Liver (tissue), 9 donors: ENCODE results near the gene WIPI1. TPM values are rescaled to one million over a fixed set of nuclear protein-coding genes. Genes with fewer than 3 reads are reported as not detected.

ENCODE experiments used
- DNase-seq: peaks from one replicate; pipeline ENCODE4 v3.0.0-alpha.2; 2017; ENCODE audit warnings: low spot score
- H3K27ac ChIP-seq, 2 donors: one replicate each; pipeline ENCODE4 v1.7.0; 2013; ENCODE audit warnings: inconsistent platforms in 2 of 2, low read length in 2 of 2, control low read depth in 1 of 2, low read depth in 1 of 2, mild to moderate bottlenecking in 1 of 2
- H3K27me3 ChIP-seq, 4 donors: one replicate each; pipeline versions ENCODE4 v1.6.1 to v1.7.0; 2013; ENCODE audit warnings: low read length in 3 of 4, inconsistent platforms in 1 of 4, mild to moderate bottlenecking in 1 of 4, moderate library complexity in 1 of 4; ENCODE audit not compliant: control insufficient read depth in 4 of 4, insufficient read depth in 4 of 4
- H3K36me3 ChIP-seq, 4 donors: one replicate each; pipeline versions ENCODE4 v1.6.1 to v1.7.0; 2013; ENCODE audit warnings: low read length in 3 of 4, mild to moderate bottlenecking in 3 of 4, low read depth in 1 of 4, moderate library complexity in 1 of 4; ENCODE audit not compliant: control insufficient read depth in 4 of 4, insufficient read depth in 3 of 4
- H3K4me1 ChIP-seq, 4 donors: one replicate each; pipeline versions ENCODE4 v1.6.1 to v1.7.0; 2013; ENCODE audit warnings: low read length in 3 of 4, mild to moderate bottlenecking in 3 of 4, moderate library complexity in 1 of 4; ENCODE audit not compliant: control insufficient read depth in 4 of 4, insufficient read depth in 4 of 4
- H3K4me3 ChIP-seq, 3 donors: one replicate each; pipeline versions ENCODE4 v1.6.1 to v1.7.0; 2013; ENCODE audit warnings: low read length in 3 of 3, control low read depth in 1 of 3, low read depth in 1 of 3, mild to moderate bottlenecking in 1 of 3
- H3K9ac ChIP-seq, 2 donors: one replicate each; pipeline ENCODE4 v1.7.0; 2013; ENCODE audit warnings: low read length in 2 of 2, mild to moderate bottlenecking in 2 of 2, moderate library complexity in 2 of 2, control low read depth in 1 of 2, low read depth in 1 of 2
- H3K9me3 ChIP-seq, 4 donors: one replicate each; pipeline versions ENCODE4 v1.6.1 to v1.7.0; 2013; ENCODE audit warnings: low read length in 3 of 4; ENCODE audit not compliant: control insufficient read depth in 4 of 4
- ATF3 ChIP-seq: IDR thresholded peaks from 2 replicates; pipeline ENCODE4 v1.6.1; 2016; ENCODE audit warnings: antibody characterized with exemption
- CTCF ChIP-seq: fragments of 150-350 bp; IDR thresholded peaks from 2 replicates; pipeline ENCODE4 v1.5.1; 2017; ENCODE audit warnings: improper control_type of control experiment, low read depth, low read length; ENCODE audit not compliant: missing input control
- EGR1 ChIP-seq, 2 donors: IDR thresholded peaks; 2 replicates each; pipeline ENCODE4 v1.6.1; 2016 to 2018; ENCODE audit warnings: antibody characterized with exemption in 2 of 2, low read depth in 2 of 2
- FOXA1 ChIP-seq: IDR thresholded peaks from 2 replicates; pipeline ENCODE4 v1.6.1; 2016; ENCODE audit warnings: antibody characterized with exemption
- FOXA2 ChIP-seq: IDR thresholded peaks from 2 replicates; pipeline ENCODE4 v1.6.1; 2016; ENCODE audit warnings: antibody characterized with exemption
- GABPA ChIP-seq, 2 donors: IDR thresholded peaks in 1 of 2; conservative IDR thresholded peaks in 1 of 2; 2 replicates each; pipeline ENCODE4 v1.6.1; 2016; ENCODE audit warnings: antibody characterized with exemption in 2 of 2, mild to moderate bottlenecking in 1 of 2, moderate library complexity in 1 of 2
- HNF4A ChIP-seq, 2 donors: conservative IDR thresholded peaks; 2 replicates each; pipeline ENCODE4 v1.6.1; 2016; ENCODE audit warnings: antibody characterized with exemption in 2 of 2, mild to moderate bottlenecking in 2 of 2
- HNF4G ChIP-seq: IDR thresholded peaks from 2 replicates; pipeline ENCODE4 v1.6.1; 2016; ENCODE audit warnings: antibody characterized with exemption
- JUND ChIP-seq, 2 donors: IDR thresholded peaks; 2 replicates each; pipeline ENCODE4 v1.6.1; 2016; ENCODE audit warnings: antibody characterized with exemption in 2 of 2
- MAX ChIP-seq: IDR thresholded peaks from 2 replicates; pipeline ENCODE4 v1.6.1; 2016; ENCODE audit warnings: antibody characterized with exemption
- NR2F2 ChIP-seq: IDR thresholded peaks from 2 replicates; pipeline ENCODE4 v1.6.1; 2016; ENCODE audit warnings: antibody characterized with exemption
- RAD21 ChIP-seq, 2 donors: IDR thresholded peaks; 2 replicates each; pipeline ENCODE4 v1.6.1; 2016; ENCODE audit warnings: antibody characterized with exemption in 2 of 2, mild to moderate bottlenecking in 2 of 2
- REST ChIP-seq: IDR thresholded peaks from 2 replicates; pipeline ENCODE4 v1.6.1; 2016; ENCODE audit warnings: antibody characterized with exemption, mild to moderate bottlenecking
- RXRA ChIP-seq, 2 donors: IDR thresholded peaks; 2 replicates each; pipeline ENCODE4 v1.6.1; 2017 to 2018; ENCODE audit warnings: antibody characterized with exemption in 2 of 2, mild to moderate bottlenecking in 1 of 2
- SP1 ChIP-seq: IDR thresholded peaks from 2 replicates; pipeline ENCODE4 v1.6.1; 2018; ENCODE audit warnings: antibody characterized with exemption, mild to moderate bottlenecking
- TAF1 ChIP-seq: conservative IDR thresholded peaks from 2 replicates; pipeline ENCODE4 v1.6.1; 2016; ENCODE audit warnings: antibody characterized with exemption, mild to moderate bottlenecking
- YY1 ChIP-seq: IDR thresholded peaks from 2 replicates; pipeline ENCODE4 v1.6.1; 2016; ENCODE audit warnings: antibody characterized with exemption, mild to moderate bottlenecking
- ZBTB33 ChIP-seq: IDR thresholded peaks from 2 replicates; pipeline ENCODE4 v1.6.1; 2016; ENCODE audit warnings: antibody characterized with exemption
- WGBS: extraction: QIAGEN DNeasy Blood & Tissue Kit; methylation state at CpG from one replicate; pipeline ENCODE4 v1.1.7; 2013; 5-methylcytosine and 5-hydroxymethylcytosine counted together
- polyA plus RNA-seq, 2 donors: library from polyadenylated mRNA; stranded (reverse) in 1 of 2; unstranded in 1 of 2; fragments of 200-250 nt in 1 of 2; fragments of >200 nt in 1 of 2; fragmentation: Nextera tagmentation in 1 of 2; extraction: Ambion mirVana in 1 of 2; gene quantifications; one replicate each; pipeline versions ENCODE4 v1.2.1 to v1.2.3, GENCODE V29; 2013 to 2015
- total RNA-seq, 2 donors: library from RNA; depleted of rRNA; stranded (reverse); fragments of >200 nt; gene quantifications; one replicate each; pipeline ENCODE4 v1.2.3, GENCODE V29; 2014
- donor health status: healthy.
- donor health status: healthy.
- donor health status: healthy.
- donor health status: healthy.
- donor health status: healthy.

The WIPI1 gene
- total and polyA plus RNA-seq, 4 donors = 21.1 to 48.6 (median 29.8) TPM

- 98% methylated on average over 11 of the region's 11 CpGs for WGBS
- H3K4me1 ChIP-seq = peaks cover 0 to 9% (median 3%) of the 10 kb centered on the region in 4 donors
- H3K9ac ChIP-seq = no peak overlapping the region
- H3K36me3 ChIP-seq = peaks cover 4 to 45% (median 31%) of the 10 kb centered on the region in 4 donors
- no peak for TF ChIP-seq ATF3
- no peak for TF ChIP-seq RXRA (IDR thresholded peaks at IDR 0.05)
- TF ChIP-seq YY1 = no peak
- no peak for TF ChIP-seq REST
- no peak for TF ChIP-seq HNF4G
- no peak for TF ChIP-seq GABPA (IDR thresholded peaks at IDR 0.05 in 1 of 2, conservative IDR thresholded peaks at IDR 0.05 in 1 of 2)
- no peak for TF ChIP-seq RAD21 (IDR thresholded peaks at IDR 0.05)
- TF ChIP-seq FOXA2 = no peak
- TF ChIP-seq SP1 = no peak
- no peak for TF ChIP-seq ZBTB33
- no peak for TF ChIP-seq EGR1 (IDR thresholded peaks at IDR 0.05; ENCODE audit: low read depth in 2 of 2)
- TF ChIP-seq TAF1 = no peak
- no peak for TF ChIP-seq MAX
- TF ChIP-seq NR2F2 = no peak
- TF ChIP-seq FOXA1 = no peak
- no peak for TF ChIP-seq JUND (IDR thresholded peaks at IDR 0.05)
- no peak for TF ChIP-seq CTCF
- no peak for TF ChIP-seq HNF4A (conservative IDR thresholded peaks at IDR 0.05)
- H3K9me3 ChIP-seq = no peaks in the 10 kb centered on the region
- DNase-seq = no peak
- no peak overlapping the region for H3K4me3 ChIP-seq
- H3K27me3 ChIP-seq = no peaks in the 10 kb centered on the region
- H3K27ac ChIP-seq = no peak overlapping the region
Measured at GRCh38 chr17:68429881-68430280, 27.4 kb downstream of the WIPI1 start.
